Neural crest cell (in vitro differentiated cells): ENCODE data around the gene SERPINB3. TPM values are rescaled to one million over a fixed set of nuclear protein-coding genes. Genes with fewer than 3 reads are reported as not detected.

Source experiments
- DNase-seq: peaks from one replicate; pipeline ENCODE4 v3.0.0; 2021; ENCODE audit warnings: low read depth, mixed read lengths, low spot score
- H3K27ac Mint-ChIP-seq: one replicate; pipeline ENCODE4 v1.8.0; 2021; ENCODE audit warnings: mild to moderate bottlenecking, mixed read lengths; ENCODE audit not compliant: unreplicated experiment
- H3K27me3 Mint-ChIP-seq: 2 replicates; pipeline ENCODE4 v1.8.0; 2021; ENCODE audit warnings: low read depth, mild to moderate bottlenecking, mixed read lengths
- H3K36me3 Mint-ChIP-seq: 2 replicates; pipeline ENCODE4 v1.8.0; 2021; ENCODE audit warnings: low read depth, mild to moderate bottlenecking, mixed read lengths
- H3K4me1 Mint-ChIP-seq: 2 replicates; pipeline ENCODE4 v1.8.0; 2021; ENCODE audit warnings: mixed read lengths
- H3K4me3 Mint-ChIP-seq: one replicate; pipeline ENCODE4 v1.8.0; 2021; ENCODE audit warnings: mild to moderate bottlenecking, mixed read lengths
- H3K9me3 Mint-ChIP-seq: 2 replicates; pipeline ENCODE4 v1.8.0; 2021; ENCODE audit warnings: mixed read lengths
- CTCF ChIP-seq: fragments of 200-600 bp; sonication (generic); conservative IDR thresholded peaks from 2 replicates; pipeline ENCODE4 v1.5.0; 2021; ENCODE audit warnings: antibody characterized with exemption, mild to moderate bottlenecking
- total RNA-seq: library from RNA; stranded (reverse); gene quantifications from 2 replicates; pipeline ENCODE4 v1.2.1, GENCODE V29; 2021

SERPINB3 gene
- total RNA-seq, 1 donor from 2014 or later = not detected

- H3K27ac Mint-ChIP-seq = peak overlapping the region; percentile 46
- no peak for DNase-seq
- H3K9me3 Mint-ChIP-seq = peaks cover 2% of the 10 kb centered on the region
- peaks cover 3% of the 10 kb centered on the region for H3K36me3 Mint-ChIP-seq
- TF ChIP-seq CTCF = no peak
- H3K4me1 Mint-ChIP-seq = peaks cover 9% of the 10 kb centered on the region
- no peaks in the 10 kb centered on the region for H3K27me3 Mint-ChIP-seq
- H3K4me3 Mint-ChIP-seq = no peak overlapping the region
Observed at GRCh38 chr18:63683152-63683551, 21.5 kb upstream of the SERPINB3 start.

- Mint-ChIP-seq H3K4me3 (no peak overlapping the region), H3K36me3 (peaks cover 3% of the 10 kb centered on the region)
Observed at GRCh38 chr18:63681449-63682340, 20.0 kb upstream of the SERPINB3 start.

GRCh38 chr18:63679820-63680606 is 18.3 kb upstream of the SERPINB3 start:
- no peak overlapping the region for H3K4me3 Mint-ChIP-seq
- H3K4me1 Mint-ChIP-seq = peaks cover 9% of the 10 kb centered on the region
- TF ChIP-seq CTCF = no peak
- H3K9me3 Mint-ChIP-seq = peaks cover 2% of the 10 kb centered on the region
- H3K36me3 Mint-ChIP-seq = peaks cover 3% of the 10 kb centered on the region
- DNase-seq = no peak
- H3K27ac Mint-ChIP-seq = no peak overlapping the region
- H3K27me3 Mint-ChIP-seq = no peaks in the 10 kb centered on the region

More at GRCh38 chr18:63681449-63682340, 20.0 kb upstream of the SERPINB3 start:
- H3K27me3 Mint-ChIP-seq = no peaks in the 10 kb centered on the region
- H3K4me1 Mint-ChIP-seq = peaks cover 9% of the 10 kb centered on the region
- peaks cover 2% of the 10 kb centered on the region for H3K9me3 Mint-ChIP-seq
- no peak for TF ChIP-seq CTCF
- no peak for DNase-seq
- H3K27ac Mint-ChIP-seq = no peak overlapping the region

- Mint-ChIP-seq H3K4me3 (no peak overlapping the region), H3K9me3 (peaks cover 2% of the 10 kb centered on the region), H3K36me3 (peaks cover 3% of the 10 kb centered on the region), H3K27ac (no peak overlapping the region), H3K27me3 (peaks cover 2% of the 10 kb centered on the region), H3K4me1 (no peaks in the 10 kb centered on the region)
- no peak for DNase-seq
- no peak for TF ChIP-seq CTCF
Observed at GRCh38 chr18:63677500-63678225, 16.0 kb upstream of the SERPINB3 start.
